SW480 (cell line): Measurements from ENCODE around the gene C2CD4D.

Source experiments
- DNase-seq: peaks from one replicate; pipeline ENCODE4 v3.0.0-alpha.2; 2016; ENCODE audit warnings: low spot score

Gene C2CD4D

DNA sequence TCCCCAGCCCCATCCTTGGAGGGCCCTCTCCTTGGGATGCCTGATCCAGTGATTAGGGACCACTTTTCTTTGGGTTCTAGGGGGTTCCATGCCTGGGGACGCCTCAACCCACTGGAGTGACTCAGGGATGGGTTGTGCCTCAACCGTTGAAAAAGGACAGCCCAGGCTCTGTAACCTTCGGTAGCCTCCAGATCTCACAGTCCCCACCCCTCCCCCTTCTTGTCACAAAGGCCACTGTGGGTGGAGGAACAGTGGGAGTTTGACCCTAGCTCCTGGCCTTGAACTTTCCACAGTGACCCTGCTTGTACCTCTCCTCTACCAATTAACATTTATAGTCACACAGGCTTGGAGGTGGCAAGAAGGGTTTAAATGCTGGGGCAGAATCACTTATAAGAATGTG is 5.4 kb downstream of the C2CD4D start:
- DNase-seq: no peak

GRCh38 chr1:151833172-151833900 is 6.3 kb downstream of the C2CD4D start:
- DNase-seq: no peak

DNA sequence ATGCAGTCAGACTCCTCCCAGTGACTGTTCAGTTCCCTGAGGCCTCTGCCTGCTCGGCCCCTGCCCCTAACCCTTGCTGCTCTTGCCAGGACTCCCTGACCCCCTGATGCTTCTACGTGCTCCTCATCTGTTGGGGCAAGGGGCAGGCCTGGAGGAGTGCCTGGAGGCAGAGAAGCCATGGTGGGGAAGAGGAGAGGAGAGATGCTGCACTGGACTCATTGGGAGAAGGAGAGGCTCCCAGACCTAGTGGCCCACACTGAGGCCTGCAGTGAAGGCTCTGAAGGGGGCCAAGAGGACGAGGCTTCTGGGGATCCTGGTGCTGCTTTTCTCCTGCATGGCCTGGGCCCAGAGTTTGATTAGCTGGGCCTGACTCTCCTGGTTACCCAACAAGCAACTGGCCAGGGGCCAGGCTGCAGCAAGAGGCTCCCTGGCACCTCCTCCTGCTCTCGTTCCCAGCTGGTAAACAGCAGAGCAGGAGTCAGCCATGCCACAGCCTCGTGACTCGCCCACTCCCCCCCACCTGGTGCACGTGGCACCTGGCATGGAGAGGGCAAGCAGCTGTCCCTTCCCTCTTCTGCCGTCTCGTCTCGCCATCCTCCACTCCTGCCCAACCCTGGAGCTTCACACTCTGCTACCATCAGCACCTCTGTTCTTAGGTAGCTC is 7.2 kb downstream of the C2CD4D start:
- peak; percentile 46 for DNase-seq

GRCh38 chr1:151831605-151832004 is 8.0 kb downstream of the C2CD4D start, which contains the start of gene RORC:
Gene RORC (minus strand): TSS chr1:151831802. CDS start chr1:151831764, 38 bp downstream.
- peak; percentile 6 for DNase-seq

- DNase-seq: no peak
Measured at GRCh38 chr1:151831256-151831591, 8.4 kb downstream of the C2CD4D start.

DNA sequence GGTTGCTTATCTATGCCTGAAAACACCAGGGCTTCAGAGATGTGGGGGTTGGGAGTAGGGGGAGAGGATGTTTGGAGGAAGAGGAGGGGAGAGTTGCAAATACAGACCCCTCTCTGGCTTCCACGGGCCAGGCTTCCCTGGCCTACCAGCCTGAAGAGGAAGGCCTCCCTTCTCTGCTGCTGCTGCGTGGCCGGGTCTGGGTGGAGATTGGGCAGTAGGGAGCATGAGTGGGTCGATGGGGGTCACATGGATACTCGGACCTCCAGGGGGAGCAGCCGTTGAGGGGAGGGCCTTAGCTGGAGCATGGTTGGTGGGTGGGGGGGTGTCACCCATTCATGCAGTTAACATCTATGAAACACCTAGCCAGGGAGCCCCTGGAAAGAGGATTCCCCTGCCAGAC is 9.6 kb downstream of the C2CD4D start:
- no peak for DNase-seq

GRCh38 chr1:151829352-151830046 is 10.1 kb downstream of the C2CD4D start:
- no peak for DNase-seq

- peak; percentile 80 for DNase-seq
Measured at GRCh38 chr1:151828921-151829320, 10.7 kb downstream of the C2CD4D start.

- DNase-seq: no peak
Measured at GRCh38 chr1:151827853-151828252, 11.8 kb downstream of the C2CD4D start.

GRCh38 chr1:151825751-151826660 is 13.6 kb downstream of the C2CD4D start:
- DNase-seq: no peak

GRCh38 chr1:151825204-151825603 is 14.4 kb downstream of the C2CD4D start:
- DNase-seq: no peak

GRCh38 chr1:151823175-151823574 is 16.4 kb downstream of the C2CD4D start:
- no peak for DNase-seq

DNA sequence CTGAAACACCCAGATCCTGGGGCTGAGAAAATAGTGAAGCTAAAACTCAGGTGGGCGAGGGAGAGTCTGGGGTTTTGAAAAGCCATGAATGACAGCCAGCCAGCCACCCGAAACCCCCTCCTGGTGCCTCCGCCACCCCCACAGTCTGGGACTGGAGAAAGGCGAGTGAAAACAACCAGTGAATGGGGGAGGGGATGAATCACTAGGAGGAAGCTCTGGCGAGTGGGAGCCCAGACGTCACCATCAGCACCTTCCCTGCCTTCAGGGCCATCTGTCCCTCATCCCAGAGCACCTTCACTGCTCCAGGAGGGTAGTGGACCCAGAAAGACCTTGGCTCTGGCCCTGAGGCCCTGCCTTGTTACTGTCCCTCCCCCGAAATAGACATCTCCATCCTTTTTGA is 17.2 kb downstream of the C2CD4D start:
- DNase-seq: no peak

GRCh38 chr1:151820940-151821339 is 18.7 kb downstream of the C2CD4D start:
- no peak for DNase-seq

- no peak for DNase-seq
Measured at GRCh38 chr1:151819976-151820623, 19.5 kb downstream of the C2CD4D start.

GRCh38 chr1:151819227-151819835 is 20.3 kb downstream of the C2CD4D start:
- DNase-seq: no peak

- DNase-seq: no peak
Measured at GRCh38 chr1:151817353-151817730, 22.3 kb downstream of the C2CD4D start.

DNA sequence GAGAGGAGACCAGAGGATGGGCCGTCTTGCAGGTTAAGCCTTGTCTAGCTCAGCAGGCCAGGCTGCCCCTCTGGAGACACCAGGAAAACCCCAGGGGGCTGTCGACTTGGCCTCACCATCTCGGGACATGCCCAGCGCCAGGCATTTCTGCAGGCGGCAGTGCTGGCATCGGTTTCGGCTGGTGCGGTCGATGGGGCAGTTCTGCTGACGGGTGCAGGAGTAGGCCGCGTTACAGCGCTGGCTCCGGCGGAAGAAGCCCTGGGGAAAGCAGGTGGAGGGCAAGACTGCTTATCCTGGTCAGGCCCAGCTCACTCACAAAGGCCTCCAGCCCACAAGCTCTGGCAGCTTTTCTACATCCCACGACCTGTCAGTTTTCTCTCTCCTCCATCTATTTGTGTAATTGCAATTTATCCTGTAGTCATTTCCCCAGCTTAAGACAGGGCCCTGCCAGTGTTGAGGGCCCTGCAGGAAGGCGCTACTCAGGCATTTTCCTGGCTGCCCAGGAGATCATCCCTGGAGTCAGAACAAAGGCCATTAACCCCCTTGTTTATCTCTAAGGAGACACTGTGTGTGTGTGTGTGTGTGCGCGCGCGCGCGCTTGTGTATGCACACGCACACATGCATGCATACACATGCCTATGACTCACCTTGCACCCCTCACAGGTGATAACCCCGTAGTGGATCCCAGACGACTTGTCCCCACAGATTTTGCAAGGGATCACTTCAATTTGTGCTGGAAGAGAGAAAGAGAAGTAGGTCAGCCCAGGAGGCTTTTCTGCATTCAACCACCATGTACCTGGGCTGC is 22.9 kb downstream of the C2CD4D start:
- no peak for DNase-seq

- DNase-seq: no peak
Measured at GRCh38 chr1:151815716-151816327, 23.8 kb downstream of the C2CD4D start.
